Activated CD4-positive, alpha-beta T cell treated with anti-CD3 and anti-CD28 coated beads for 1 hour (primary cell): Measurements from ENCODE around the gene FGF21.

Experiments
- DNase-seq: peaks from one replicate; pipeline ENCODE4 v3.0.0-alpha.2; 2020

FGF21 gene

GRCh38 chr19:48731452-48731851, 23.9 kb upstream of the FGF21 start:
- DNase-seq: no peak

- DNase-seq: no peak
Measured at GRCh38 chr19:48734625-48735024, 20.7 kb upstream of the FGF21 start.

- no peak for DNase-seq
Measured at GRCh38 chr19:48735031-48735615, 20.2 kb upstream of the FGF21 start.

- no peak for DNase-seq
Measured at GRCh38 chr19:48737360-48737998, 17.8 kb upstream of the FGF21 start.

- peak; percentile 86 for DNase-seq
Measured at GRCh38 chr19:48738557-48739403, 16.5 kb upstream of the FGF21 start.

- DNase-seq: no peak
Measured at GRCh38 chr19:48739404-48740163, 15.7 kb upstream of the FGF21 start.

- no peak for DNase-seq
Measured at GRCh38 chr19:48740164-48740972, 15.0 kb upstream of the FGF21 start, which contains the start of gene RASIP1. Gene RASIP1, minus strand, starts transcription at chr19:48740610. Its CDS starts 328 bp downstream, at chr19:48740282.

GRCh38 chr19:48741129-48741999, 14.0 kb upstream of the FGF21 start:
- no peak for DNase-seq

- no peak for DNase-seq
Measured at GRCh38 chr19:48742096-48742495, 13.2 kb upstream of the FGF21 start.

GRCh38 chr19:48745208-48745995, 9.9 kb upstream of the FGF21 start:
- no peak for DNase-seq

GRCh38 chr19:48746110-48746509, 9.2 kb upstream of the FGF21 start:
- no peak for DNase-seq

- no peak for DNase-seq
Measured at GRCh38 chr19:48746738-48747575, 8.4 kb upstream of the FGF21 start, which contains the start of gene IZUMO1. Gene IZUMO1, minus strand, starts transcription at chr19:48746909. Its CDS starts 1,050 bp downstream, at chr19:48745859.

- no peak for DNase-seq
Measured at GRCh38 chr19:48749571-48750198, 5.6 kb upstream of the FGF21 start.

- DNase-seq: no peak
Measured at GRCh38 chr19:48750351-48750750, 5.0 kb upstream of the FGF21 start.

GRCh38 chr19:48750771-48751504, 4.4 kb upstream of the FGF21 start:
- no peak for DNase-seq

GRCh38 chr19:48751845-48752495, 3.4 kb upstream of the FGF21 start:
- DNase-seq: no peak
